Measurements from ENCODE around the gene ABLIM1. TPM values are rescaled to one million over a fixed set of nuclear protein-coding genes. Genes with fewer than 3 reads are reported as not detected.

The ABLIM1 gene
- total RNA-seq, 2 experiments from 2014 or later, result 62.3 to 64.1 TPM

DNA sequence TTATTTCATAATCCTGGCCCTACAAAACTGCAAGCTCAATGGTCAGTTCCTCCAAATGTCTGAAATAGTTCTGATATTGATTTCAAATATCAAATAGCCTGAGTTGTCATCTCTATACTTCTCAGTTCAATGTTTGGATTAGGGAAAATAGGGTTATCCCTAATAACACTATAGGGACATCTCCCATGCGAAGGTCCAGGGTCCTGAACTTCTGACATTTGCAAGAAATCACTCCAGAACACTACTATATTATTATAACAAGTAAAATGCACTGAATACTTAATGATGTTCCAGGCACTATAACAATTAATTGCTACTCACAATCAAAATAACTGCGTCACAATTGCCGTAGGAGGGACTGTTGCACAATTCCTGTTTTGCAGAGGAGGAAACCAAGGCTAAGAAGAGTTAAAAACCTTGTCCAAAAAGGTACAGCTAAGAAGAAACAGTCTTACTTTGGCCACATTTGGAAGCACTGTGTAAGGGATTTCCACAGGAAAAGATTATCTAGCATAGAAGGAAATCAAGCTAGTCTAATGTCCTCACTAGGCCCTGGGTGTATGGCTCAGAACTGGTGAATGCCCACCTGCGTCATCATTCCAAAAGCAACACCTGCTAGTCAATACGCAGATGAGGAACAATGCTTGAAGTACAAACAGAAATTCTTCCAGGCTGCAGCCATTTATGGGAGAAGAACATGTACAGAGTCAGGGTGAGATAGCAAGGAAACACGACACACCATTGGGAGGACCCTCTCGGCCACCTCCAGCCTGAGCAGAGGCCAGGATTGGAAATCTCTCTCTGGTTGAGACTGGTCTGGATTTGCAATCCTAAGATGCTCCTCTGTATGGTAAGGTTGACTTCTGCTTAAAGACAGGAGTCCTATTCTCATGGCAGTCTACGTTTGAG is 48.3 kb downstream of the ABLIM1 start:
- peaks cover 3% of the 10 kb centered on the region for H3K27me3 Mint-ChIP-seq (ENCODE audit: low read depth)
- no peaks in the 10 kb centered on the region for H3K36me3 Mint-ChIP-seq (ENCODE audit: low read depth)
- H3K27ac Mint-ChIP-seq, result no peak overlapping the region
- no peak overlapping the region for H3K4me3 Mint-ChIP-seq
- H3K9me3 Mint-ChIP-seq (ENCODE audit: insufficient read depth), result no peaks in the 10 kb centered on the region
- DNase-seq (no peak), ATAC-seq (no peak)
- ChIA-PET CTCF (no interaction called here), POLR2A (no interaction called here)
- no peaks in the 10 kb centered on the region for H3K4me1 Mint-ChIP-seq (ENCODE audit: low read depth)

- POLR2A ChIA-PET, result no interaction called here
- CTCF ChIA-PET, result no interaction called here
- H3K36me3 Mint-ChIP-seq (ENCODE audit: low read depth), result no peaks in the 10 kb centered on the region
- DNase-seq (no peak), ATAC-seq (no peak)
- H3K27me3 Mint-ChIP-seq (ENCODE audit: low read depth), result peaks cover 3% of the 10 kb centered on the region
- H3K4me1 Mint-ChIP-seq (ENCODE audit: low read depth), result no peaks in the 10 kb centered on the region
- H3K27ac Mint-ChIP-seq, result no peak overlapping the region
- no peaks in the 10 kb centered on the region for H3K9me3 Mint-ChIP-seq (ENCODE audit: insufficient read depth)
- H3K4me3 Mint-ChIP-seq, result no peak overlapping the region
These were observed 50.6 kb downstream of the ABLIM1 start for GRCh38 chr10:114607358-114607998.

DNA sequence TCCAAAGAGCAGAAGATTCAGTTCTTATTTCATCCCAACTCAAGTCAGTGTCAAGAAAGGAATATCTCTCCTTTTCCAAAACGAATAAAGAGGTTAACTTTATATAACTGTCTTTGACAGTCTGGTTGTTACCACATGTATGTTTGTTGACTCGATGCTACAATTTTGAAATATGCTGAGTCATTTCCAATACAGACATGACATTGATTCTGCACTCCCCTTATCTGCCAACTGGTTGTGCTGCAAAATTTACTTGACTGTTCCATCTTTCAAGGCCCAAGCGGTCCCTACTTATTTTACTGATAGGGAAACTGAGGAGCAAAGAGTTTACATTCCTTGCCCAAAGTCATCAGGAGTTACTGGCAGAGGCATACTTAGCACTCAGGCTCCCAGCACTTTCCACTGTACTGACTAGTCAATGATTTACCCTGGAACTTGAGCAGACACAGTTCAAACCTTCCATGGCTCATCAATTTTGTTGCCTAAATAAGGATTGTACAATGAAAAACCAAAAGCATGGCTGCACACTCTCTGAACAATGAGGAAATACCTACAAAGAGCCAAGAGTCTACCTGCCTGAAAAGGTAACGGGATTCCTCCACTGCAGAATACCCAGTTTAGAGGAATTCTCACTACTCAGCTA is 52.8 kb downstream of the ABLIM1 start:
- ChIA-PET POLR2A (no interaction called here), CTCF (interaction anchor here (1.7 kb wide), 1 partner anchor 11 kb away, joined by 5 read pairs; no protein-coding TSS in a partner anchor)
- Mint-ChIP-seq H3K9me3 (ENCODE audit: insufficient read depth) (no peaks in the 10 kb centered on the region), H3K27me3 (ENCODE audit: low read depth) (no peaks in the 10 kb centered on the region), H3K27ac (no peak overlapping the region), H3K4me1 (ENCODE audit: low read depth) (no peaks in the 10 kb centered on the region), H3K36me3 (ENCODE audit: low read depth) (no peaks in the 10 kb centered on the region), H3K4me3 (no peak overlapping the region)
- ATAC-seq, result no peak
- no peak for DNase-seq

DNA sequence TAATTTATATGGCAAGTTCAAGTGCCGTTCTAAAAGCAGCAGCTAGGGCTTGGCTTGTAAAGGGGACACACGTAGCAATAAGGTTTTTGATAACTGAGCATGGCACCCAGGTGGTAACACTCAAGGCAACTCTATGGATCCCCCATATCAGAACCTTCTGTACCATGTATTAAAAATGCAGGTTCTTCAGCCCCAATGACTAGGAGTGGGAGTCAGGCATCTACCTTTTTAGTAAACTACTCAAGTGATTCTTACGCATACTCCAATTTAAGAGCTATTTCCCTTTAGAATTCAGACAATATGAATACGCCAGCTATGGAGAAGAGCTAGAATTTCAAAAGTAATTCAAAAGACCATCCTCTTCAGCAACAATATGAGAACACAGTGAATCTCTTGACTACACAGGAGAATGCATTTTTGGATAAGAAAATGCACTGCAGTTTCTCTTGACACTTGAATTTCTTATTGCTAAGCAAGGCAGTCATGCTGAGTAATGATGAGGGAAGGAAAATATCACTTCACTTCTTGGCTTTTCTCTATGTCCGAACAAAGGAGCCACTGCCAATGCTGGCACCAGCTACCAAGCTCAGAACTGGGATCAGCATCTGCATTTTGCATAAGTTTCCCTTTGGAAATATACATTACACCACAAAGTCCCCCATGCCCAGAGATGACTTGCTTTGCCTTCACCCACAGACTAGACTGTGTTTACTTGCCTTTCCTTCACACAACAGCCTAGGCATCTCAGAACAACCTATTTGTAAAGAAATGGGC is 53.5 kb downstream of the ABLIM1 start:
- H3K27ac Mint-ChIP-seq, result no peak overlapping the region
- ChIA-PET POLR2A (no interaction called here), CTCF (interaction anchor here (1.7 to 2.0 kb wide), 2 partner anchors 10 to 133 kb away, joined by 4 to 5 read pairs; no protein-coding TSS in a partner anchor)

DNA sequence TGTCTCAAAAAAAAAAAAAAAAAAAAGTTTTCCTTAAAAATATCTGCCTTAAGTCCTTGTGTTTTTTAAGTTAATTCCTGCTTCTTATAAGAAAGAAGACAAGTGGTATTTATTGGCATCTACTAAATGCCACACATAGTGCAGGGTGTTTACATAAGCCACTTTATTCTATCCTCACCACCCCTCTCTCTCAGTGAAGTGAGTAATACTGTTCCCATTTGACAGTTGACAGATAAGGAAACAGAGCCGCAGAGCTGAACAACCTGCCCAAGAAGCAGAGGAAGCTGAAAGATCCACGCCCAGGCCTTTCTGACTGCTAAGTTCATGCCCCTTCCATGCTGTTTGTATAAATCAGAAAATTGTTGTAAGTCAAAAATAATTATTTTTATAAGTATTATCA is 54.1 kb downstream of the ABLIM1 start:
- POLR2A ChIA-PET, result no interaction called here
- CTCF ChIA-PET, result interaction anchor here (1.7 to 2.0 kb wide), 2 partner anchors 10 to 133 kb away, joined by 4 to 5 read pairs; no protein-coding TSS in a partner anchor
- no peaks in the 10 kb centered on the region for H3K36me3 Mint-ChIP-seq (ENCODE audit: low read depth)
- ATAC-seq (no peak), DNase-seq (no peak)
- no peak overlapping the region for H3K4me3 Mint-ChIP-seq
- no peaks in the 10 kb centered on the region for H3K27me3 Mint-ChIP-seq (ENCODE audit: low read depth)
- H3K4me1 Mint-ChIP-seq (ENCODE audit: low read depth), result no peaks in the 10 kb centered on the region
- H3K27ac Mint-ChIP-seq, result no peak overlapping the region
- no peaks in the 10 kb centered on the region for H3K9me3 Mint-ChIP-seq (ENCODE audit: insufficient read depth)

More for the DNA sequence above, 53.5 kb downstream of the ABLIM1 start:
- Mint-ChIP-seq H3K36me3 (ENCODE audit: low read depth) (no peaks in the 10 kb centered on the region), H3K4me1 (ENCODE audit: low read depth) (no peaks in the 10 kb centered on the region), H3K4me3 (no peak overlapping the region), H3K9me3 (ENCODE audit: insufficient read depth) (no peaks in the 10 kb centered on the region), H3K27me3 (ENCODE audit: low read depth) (no peaks in the 10 kb centered on the region)
- ATAC-seq, result no peak
- DNase-seq, result no peak

DNA sequence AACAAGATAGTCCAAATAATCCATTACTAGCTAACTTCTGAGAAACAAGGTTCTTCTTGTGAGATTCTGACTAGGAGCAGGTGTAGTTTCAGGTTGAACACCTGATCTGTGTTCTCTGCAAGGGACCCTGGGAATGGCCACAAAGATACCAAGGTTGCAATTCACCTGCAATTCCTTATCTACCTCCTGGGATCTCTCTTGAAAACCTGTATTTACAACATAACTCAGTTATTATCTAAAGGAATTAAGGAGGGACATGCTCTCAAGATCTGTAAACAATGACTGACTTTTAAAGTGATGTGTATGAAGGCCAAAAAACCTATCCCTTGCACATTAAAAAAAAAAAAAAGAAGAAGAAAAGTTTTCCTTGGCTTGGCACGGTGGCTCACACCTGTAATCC is 54.8 kb downstream of the ABLIM1 start:
- no peak for ATAC-seq
- no peaks in the 10 kb centered on the region for H3K27me3 Mint-ChIP-seq (ENCODE audit: low read depth)
- H3K9me3 Mint-ChIP-seq (ENCODE audit: insufficient read depth), result no peaks in the 10 kb centered on the region
- no peaks in the 10 kb centered on the region for H3K36me3 Mint-ChIP-seq (ENCODE audit: low read depth)
- no peak for DNase-seq
- no peak overlapping the region for H3K4me3 Mint-ChIP-seq
- POLR2A ChIA-PET, result no interaction called here
- H3K4me1 Mint-ChIP-seq (ENCODE audit: low read depth), result no peaks in the 10 kb centered on the region
- CTCF ChIA-PET, result interaction anchor here (2.0 kb wide), 1 partner anchor 132 kb away, joined by 4 read pairs; no protein-coding TSS in a partner anchor
- H3K27ac Mint-ChIP-seq, result no peak overlapping the region

DNA sequence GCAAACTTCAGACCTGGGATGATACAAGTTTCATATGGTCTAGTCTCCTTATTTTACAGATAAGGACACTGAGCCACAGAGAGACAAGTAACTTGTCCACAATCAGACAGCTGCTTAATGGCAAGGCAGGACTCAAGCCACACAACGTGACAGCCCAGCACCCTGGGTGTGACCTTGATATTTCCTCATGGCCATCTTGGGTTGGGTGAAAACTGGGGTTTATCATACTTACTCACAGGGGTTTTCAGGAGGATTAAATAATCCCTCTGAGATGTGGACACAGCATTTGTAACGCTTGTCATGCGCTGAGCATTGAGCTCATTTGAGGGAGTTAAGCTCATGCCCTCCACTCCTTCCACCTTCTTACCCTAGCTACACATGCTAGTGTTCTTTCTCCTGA is 58.0 kb downstream of the ABLIM1 start:
- Mint-ChIP-seq H3K4me3 (no peak overlapping the region), H3K36me3 (ENCODE audit: low read depth) (no peaks in the 10 kb centered on the region), H3K27ac (no peak overlapping the region), H3K4me1 (ENCODE audit: low read depth) (no peaks in the 10 kb centered on the region), H3K9me3 (ENCODE audit: insufficient read depth) (no peaks in the 10 kb centered on the region), H3K27me3 (ENCODE audit: low read depth) (peaks cover 12% of the 10 kb centered on the region)
- no peak for DNase-seq
- POLR2A ChIA-PET, result no interaction called here
- CTCF ChIA-PET, result interaction anchor here (1.3 kb wide), 1 partner anchor 94 kb away, joined by 4 read pairs; no protein-coding TSS in a partner anchor
- ATAC-seq, result no peak

- no peaks in the 10 kb centered on the region for H3K36me3 Mint-ChIP-seq (ENCODE audit: low read depth)
- ChIA-PET CTCF (no interaction called here), POLR2A (no interaction called here)
- H3K27ac Mint-ChIP-seq, result no peak overlapping the region
- ATAC-seq (no peak), DNase-seq (no peak)
- H3K4me3 Mint-ChIP-seq, result no peak overlapping the region
- H3K4me1 Mint-ChIP-seq (ENCODE audit: low read depth), result no peaks in the 10 kb centered on the region
- peaks cover 23% of the 10 kb centered on the region for H3K27me3 Mint-ChIP-seq (ENCODE audit: low read depth)
- no peaks in the 10 kb centered on the region for H3K9me3 Mint-ChIP-seq (ENCODE audit: insufficient read depth)
These were observed 61.3 kb downstream of the ABLIM1 start for GRCh38 chr10:114596793-114597192.

DNA sequence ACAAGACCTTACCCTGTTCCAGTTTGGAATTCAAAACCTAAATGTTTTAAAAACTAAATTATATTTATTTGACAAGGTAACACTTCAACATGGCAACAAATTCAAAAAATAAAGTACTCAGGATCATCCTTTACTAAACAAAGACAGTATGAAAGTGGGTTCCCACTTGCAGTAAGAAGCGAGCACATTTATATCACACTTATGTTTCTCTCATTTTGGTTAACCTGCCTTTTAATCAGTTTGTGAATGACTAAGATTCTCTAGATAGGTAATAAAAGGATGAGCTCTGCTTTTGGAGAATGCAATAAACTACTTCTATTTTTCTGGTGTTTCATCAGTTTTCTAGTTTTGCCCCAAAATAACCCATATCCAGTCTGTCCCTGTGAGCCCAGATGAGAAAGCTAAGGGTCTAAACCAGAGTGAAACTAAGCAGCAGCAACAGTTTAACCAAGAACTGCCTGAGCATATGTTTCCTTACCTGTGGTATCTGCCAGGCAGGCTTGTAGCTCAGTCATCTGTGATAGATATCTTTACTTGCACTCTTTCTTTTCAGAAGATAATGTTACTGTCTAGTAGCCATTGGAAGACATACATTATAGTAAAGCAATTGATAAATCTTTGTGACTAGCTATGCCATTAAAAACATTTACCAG is 64.1 kb downstream of the ABLIM1 start:
- Mint-ChIP-seq H3K27ac (no peak overlapping the region), H3K9me3 (ENCODE audit: insufficient read depth) (no peaks in the 10 kb centered on the region), H3K27me3 (ENCODE audit: low read depth) (peaks cover 26% of the 10 kb centered on the region), H3K36me3 (ENCODE audit: low read depth) (no peaks in the 10 kb centered on the region), H3K4me1 (ENCODE audit: low read depth) (no peaks in the 10 kb centered on the region), H3K4me3 (no peak overlapping the region)
- ChIA-PET CTCF (interaction anchor here (1.3 to 2.6 kb wide), 4 partner anchors 10 to 290 kb away, joined by 3 to 8 read pairs (median 4); no protein-coding TSS in a partner anchor), POLR2A (no interaction called here)
- DNase-seq, result no peak
- ATAC-seq, result no peak

GRCh38 chr10:114593240-114593792 is 64.8 kb downstream of the ABLIM1 start:
- DNase-seq (no peak), ATAC-seq (no peak)
- no peaks in the 10 kb centered on the region for H3K4me1 Mint-ChIP-seq (ENCODE audit: low read depth)
- H3K9me3 Mint-ChIP-seq (ENCODE audit: insufficient read depth), result no peaks in the 10 kb centered on the region
- ChIA-PET CTCF (interaction anchor here (1.3 to 2.6 kb wide), 4 partner anchors 11 to 289 kb away, joined by 3 to 8 read pairs (median 4); no protein-coding TSS in a partner anchor), POLR2A (no interaction called here)
- H3K4me3 Mint-ChIP-seq, result no peak overlapping the region
- peaks cover 26% of the 10 kb centered on the region for H3K27me3 Mint-ChIP-seq (ENCODE audit: low read depth)
- H3K27ac Mint-ChIP-seq, result no peak overlapping the region
- no peaks in the 10 kb centered on the region for H3K36me3 Mint-ChIP-seq (ENCODE audit: low read depth)

DNA sequence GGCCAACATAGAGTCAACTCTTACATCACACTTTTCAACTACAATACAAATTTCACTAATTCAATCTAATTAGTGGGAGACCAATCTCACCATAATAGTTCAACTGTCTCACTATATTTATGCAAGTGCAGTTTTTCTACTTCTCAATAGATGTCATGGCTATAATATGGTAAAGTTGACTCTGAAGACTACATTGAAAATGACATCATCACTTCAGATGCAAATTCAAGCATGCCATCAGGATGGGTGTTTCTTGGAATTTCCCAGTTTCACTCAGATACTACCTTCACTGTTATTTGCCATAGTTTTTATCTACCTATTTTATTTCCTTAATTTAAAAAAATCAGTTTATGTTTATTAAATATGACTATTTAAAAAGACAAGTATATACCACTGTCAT is 67.1 kb downstream of the ABLIM1 start:
- ATAC-seq (no peak), DNase-seq (no peak)
- Mint-ChIP-seq H3K9me3 (ENCODE audit: insufficient read depth) (no peaks in the 10 kb centered on the region), H3K4me3 (no peak overlapping the region), H3K4me1 (ENCODE audit: low read depth) (no peaks in the 10 kb centered on the region), H3K27ac (no peak overlapping the region), H3K27me3 (ENCODE audit: low read depth) (peaks cover 20% of the 10 kb centered on the region), H3K36me3 (ENCODE audit: low read depth) (no peaks in the 10 kb centered on the region)
- ChIA-PET POLR2A (no interaction called here), CTCF (no interaction called here)

Data from activated CD8-positive, alpha-beta T cell treated with anti-CD3 and anti-CD28 coated beads, Interleukin-2, amount 10 ng/mL, durations not matched to agents 7 days and 5 days (primary cell).